Measurements from ENCODE around the gene BMP6.
A peak's percentile ranks its signal among the peaks of the same experiment; 100 is the strongest.

BMP6 gene

DNA sequence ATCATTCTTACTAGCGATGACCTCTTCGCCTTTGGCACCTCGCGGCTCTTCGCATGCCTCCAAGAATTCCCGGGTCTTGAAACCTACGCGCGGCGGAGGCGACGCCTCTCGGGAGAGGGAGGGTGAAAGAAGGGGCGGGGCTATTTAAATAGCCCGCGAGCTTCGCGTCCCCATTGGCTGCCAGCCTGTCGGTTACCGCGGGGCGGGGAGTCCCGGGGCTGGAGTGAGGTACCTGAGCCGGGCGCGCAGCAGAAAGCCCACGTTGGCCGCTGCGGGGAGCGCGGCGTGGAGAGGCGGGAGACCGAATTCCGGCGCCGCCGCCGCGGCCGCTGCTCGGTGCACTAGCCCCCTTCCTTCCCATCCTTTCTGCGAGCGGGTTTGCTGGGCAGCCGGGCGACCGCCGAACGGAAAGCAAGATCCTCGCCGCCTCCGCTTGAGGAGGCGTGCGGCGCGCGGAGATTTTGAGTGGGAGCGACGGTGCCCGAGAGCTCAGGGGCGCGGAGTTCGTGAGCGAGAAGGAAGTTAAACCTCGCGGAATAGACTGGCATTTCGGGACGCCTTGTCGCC is at the start of gene BMP6:
Gene BMP6, plus strand, starts transcription at position 251 of the 567 bp plus-strand sequence. CDS start 857 bp downstream, outside the sequence.
- DNase-seq = peak; percentile 2

DNA sequence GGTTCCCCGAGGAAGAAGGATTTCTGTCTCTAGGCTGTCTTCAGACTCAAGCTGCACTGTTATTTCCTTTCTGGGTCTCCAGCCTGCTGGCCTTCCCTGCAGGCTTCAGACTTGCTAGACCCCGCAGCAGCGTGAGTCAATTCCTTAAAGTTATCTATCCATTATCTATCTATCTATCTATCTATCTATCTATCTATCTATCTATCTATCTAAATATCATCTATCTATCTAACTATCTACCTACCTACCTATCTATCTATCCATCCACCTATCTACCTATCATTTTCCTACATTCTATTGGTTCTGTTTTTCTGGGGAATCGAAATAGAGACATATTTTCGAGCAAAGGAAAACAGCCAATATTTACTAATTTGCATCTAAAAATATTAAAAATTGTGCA is 48.7 kb upstream of the BMP6 start:
- DNase-seq = no peak

DNA sequence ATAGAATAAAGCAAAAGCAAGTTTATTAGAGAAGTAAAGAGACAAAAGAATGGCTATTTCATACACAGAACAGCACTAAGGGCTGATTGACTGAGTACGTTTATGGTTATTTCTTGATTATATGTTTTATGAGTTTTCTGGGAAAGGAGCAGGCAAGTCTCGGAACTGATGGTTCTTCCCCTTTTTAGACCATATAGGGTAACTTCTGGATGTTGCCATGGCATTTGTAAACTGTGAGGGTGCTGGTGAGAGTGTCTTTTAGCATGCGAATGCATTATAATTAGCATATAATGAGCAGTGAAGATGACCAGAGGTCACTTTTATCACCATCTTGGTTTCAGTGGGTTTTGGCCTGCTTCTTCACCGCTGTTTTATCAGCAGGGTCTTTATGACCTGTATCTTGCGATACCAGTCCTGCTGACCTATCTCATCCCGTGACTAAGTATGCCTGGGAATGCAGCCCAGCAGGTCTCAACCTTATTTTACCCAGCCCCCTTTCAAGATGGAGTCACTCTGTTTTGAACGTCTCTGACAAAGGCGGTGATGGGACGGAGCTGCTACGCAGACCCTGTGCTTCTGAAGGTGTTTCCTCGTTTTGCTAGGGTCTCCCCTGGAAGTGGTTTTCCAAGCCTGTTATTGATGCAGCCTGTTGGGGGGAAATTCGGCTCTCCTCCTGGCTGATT is 45.4 kb upstream of the BMP6 start:
- no peak for DNase-seq

DNA sequence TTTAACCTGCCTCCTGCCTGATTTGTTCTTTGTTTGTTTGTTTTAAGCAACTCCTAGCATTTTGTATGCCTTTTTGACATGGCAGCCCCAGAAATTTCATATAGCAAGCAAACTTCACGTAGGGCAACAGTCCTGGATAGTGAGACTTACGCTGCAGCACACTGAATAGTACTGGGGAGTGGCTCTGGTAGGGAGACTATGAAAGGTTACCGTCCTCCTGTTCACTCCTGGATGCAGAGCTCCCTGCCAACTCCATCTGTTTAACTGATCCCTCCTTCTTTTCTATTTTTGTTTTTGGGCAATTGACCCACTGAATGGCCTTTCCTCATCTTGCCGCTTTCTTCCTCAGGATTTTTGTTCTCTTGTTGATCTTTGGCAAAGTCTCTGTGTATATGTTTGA is 44.5 kb upstream of the BMP6 start:
- no peak for DNase-seq

DNA sequence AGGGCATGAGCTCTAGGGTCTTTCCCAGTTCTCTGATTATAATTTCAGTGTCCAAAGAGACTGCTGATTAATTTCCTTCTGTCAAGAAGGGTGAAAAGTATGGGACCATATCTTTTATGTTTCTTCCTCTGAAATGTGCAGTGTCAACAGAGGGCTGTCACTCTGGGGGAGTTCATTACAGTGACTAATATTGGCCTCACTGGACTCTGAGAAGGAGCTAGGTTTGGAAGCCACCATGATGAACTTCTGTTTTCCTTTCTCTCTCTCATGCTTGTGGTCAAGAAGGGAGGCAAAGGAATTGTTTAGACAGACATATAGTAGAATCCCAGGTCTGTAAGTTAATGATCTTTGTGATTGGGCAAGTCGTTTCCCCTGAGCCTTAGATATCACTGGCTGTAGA is 41.8 kb upstream of the BMP6 start:
- no peak for DNase-seq

DNA sequence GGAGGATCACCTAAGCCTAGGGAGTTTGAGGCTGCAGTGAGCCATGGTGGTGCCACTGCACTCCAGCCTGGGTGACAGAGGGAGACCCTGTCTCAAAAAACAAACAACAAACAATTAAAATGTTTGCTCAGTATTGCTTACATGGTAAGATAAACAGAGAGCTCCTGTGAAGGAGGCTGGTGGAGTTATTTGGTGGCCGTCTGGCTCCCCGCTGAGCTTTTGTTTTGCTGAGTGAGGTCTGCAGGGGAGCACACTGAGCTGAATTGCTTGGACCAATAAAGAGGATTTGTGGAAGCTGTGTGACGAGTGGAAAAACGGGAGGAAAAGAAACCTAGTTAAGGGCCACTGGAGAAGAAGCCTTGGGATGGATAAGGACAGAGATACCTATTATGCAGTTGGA is 41.1 kb upstream of the BMP6 start:
- no peak for DNase-seq

DNA sequence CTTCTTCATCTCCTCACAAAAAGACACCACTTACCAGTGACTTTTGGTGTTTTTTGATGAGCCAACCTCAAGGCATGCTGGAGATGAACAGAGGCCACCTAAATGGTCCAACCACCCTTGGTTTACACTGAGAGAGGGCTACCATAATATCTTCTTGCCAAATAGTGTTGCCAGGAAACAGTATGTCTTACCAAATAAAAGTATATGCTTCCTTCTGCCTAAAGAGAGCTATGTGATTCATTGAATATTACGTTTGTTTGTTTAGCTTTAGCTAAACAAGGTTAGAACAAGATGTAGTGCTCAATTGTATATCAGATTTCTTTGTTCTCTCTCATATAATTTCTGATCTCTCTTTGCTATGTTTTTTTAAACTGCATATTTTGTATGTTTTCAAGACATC is 40.6 kb upstream of the BMP6 start:
- no peak for DNase-seq

DNA sequence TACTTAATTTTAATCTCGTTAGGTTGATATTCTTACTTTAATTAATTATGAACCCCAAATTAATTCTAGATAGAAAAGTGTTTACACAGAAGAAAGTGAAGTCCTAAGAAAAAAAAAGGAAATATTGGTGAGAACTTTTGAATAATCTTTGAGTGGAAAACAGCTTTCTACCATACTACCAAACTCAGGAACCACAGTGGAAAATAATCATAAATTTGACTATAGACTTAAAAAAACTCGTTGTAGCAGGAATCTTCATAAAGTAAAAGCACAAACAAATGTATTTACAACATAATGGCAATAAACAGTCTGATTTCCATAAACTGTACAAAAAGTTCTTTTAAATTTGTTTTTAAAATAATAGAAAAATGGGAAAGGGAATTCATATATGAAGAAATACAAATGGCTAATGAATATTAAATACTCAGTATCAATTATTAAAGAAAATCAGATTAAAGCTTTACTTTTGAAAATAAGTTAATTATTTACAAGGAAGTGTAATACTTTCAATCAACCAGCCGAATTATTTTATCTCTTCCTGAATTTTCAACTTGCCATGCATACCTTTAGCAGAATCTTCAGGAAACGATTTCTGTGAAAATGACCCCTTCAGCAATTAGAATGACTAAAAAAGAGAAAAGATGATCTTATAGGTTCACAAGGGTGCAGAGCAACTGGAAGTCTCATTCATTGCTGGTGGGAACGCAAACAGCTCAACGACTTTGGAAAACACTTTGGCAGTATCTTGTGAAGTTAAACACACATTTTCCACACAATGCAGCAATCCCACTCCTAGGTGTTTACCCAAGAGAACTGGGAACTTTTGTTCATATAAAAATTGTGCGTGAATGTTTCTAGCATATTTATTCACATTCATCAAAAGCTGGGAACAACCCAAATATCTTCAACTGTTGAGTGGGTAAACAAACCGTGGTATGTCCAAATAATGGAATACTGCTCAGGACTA is 38.5 kb upstream of the BMP6 start:
- DNase-seq = no peak

DNA sequence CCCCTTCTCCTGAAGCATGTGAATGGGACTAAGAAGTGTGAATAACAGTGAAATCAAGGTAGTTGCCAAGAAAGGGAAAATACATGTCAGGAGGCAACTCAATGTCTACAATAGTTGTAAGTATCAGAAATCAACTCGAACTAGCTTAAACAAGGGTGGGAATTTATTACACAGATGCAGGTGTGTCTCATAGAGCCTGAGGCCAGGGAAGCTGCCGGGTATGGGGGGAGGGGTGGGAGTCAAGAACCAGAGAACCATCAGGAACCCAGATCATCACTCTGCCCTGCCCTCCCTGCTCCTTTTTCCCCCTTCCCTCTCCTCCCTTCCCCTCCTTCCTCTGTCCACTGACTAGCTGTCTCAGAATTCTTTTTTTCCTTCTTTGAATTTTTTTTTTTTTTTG is 34.9 kb upstream of the BMP6 start:
- no peak for DNase-seq

DNA sequence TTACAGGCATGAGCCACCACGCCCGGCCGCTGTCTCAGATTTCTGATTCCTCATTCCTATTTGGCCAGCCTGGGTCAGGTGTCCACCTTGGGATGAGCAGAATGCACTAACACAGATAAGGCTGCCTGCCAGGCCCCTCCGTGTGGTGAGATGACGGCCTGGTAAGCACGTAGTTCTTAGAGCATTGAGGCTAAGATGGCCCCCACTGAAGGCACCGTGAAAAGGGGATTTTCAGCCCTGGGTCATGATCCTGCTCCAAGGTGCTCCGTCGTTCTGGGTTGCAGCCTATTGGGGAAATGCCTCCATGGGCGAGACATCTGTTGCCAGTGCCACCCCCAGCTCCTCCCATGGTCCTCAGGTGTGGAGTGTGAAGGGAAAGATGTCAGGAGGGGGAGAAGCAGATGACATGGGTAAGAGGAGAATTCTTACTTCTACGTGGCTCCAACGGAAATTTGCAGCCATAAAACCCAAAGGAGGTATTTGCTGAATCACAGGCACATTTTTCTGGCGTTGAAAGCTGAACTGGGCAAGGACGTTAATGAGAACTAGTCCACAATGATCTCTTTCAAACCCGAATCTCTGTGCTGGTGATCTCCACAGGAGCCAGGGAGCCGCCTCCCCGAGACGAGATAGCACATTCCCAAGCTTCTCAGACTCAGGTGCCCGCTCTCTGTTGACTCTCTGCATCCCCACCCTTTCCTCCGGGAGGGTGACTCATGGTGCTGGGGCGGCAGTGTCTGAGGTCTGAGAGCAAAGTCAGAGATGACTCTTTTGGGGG is 34.0 kb upstream of the BMP6 start:
- DNase-seq = no peak

DNA sequence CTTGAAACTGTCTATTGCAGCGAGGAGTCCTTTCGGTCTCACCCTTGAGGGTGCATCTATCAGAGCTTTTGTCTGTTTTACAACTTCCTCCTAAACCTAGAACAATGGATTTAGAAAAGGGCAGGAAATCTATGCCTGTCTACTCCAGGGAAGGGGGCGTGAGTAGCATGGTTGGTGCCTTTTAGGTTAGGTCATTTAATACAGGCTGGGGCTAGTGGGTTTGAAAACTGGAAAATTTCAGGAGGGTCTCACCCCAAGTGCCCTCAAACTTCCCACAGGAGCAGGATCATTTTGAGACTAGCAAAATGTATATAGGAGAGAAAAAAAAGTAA is 33.5 kb upstream of the BMP6 start:
- DNase-seq = no peak

DNA sequence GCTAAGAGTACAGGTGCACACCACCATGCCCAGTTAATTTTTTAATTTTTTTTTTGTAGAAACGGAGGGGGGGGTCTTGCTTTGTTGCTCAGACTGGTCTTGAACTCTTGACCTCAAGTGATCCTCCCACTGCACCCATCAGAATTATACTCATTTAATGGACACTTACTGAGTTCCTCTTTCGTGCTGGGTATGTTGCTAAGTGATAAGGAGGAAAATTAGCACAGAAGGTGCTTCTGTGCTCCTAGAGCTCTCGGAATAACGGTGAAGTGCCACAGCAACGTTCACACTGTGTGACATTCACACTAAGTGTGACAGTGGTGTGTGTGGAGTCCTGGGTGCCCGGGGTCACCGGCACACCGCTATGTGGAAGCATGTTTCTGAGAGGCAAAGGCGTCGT is 32.1 kb upstream of the BMP6 start:
- DNase-seq = no peak

DNA sequence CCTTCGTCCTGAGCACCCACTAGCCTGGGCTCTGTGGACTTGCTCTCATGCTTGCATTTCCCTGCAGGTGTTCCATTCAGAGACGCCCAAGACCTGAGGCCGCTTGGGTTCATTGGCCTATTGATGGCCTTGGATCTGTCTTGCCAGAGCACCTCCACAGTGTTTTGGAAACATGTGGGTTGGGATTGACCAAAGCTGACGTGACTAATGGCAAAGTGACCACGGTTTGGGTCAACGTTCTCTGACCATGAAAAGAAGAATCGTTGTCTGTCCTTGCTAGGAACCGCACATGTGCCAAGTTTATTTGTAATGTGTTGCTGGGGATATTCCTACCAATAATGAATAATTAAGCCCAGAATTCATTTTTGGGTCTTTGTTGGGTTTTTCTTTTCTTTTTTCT is 29.8 kb upstream of the BMP6 start:
- DNase-seq = no peak

DNA sequence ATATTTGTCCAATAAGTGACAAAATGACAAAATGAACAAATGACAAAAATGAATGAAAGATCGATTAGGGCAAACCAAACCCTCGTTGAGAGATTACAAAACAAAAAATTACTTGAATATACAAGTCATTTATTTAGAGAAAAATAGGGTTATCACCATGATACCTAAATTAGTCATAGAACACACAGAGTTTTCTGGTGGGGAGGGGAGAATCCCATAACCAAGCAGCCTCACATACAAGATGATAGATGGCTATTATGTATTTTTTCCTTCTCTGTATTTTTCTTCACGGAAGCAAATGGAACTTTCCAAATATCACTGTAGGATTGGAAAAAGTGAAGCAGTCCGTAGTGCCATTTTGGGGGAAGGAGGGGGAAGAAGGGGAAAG is 28.5 kb upstream of the BMP6 start:
- no peak for DNase-seq

DNA sequence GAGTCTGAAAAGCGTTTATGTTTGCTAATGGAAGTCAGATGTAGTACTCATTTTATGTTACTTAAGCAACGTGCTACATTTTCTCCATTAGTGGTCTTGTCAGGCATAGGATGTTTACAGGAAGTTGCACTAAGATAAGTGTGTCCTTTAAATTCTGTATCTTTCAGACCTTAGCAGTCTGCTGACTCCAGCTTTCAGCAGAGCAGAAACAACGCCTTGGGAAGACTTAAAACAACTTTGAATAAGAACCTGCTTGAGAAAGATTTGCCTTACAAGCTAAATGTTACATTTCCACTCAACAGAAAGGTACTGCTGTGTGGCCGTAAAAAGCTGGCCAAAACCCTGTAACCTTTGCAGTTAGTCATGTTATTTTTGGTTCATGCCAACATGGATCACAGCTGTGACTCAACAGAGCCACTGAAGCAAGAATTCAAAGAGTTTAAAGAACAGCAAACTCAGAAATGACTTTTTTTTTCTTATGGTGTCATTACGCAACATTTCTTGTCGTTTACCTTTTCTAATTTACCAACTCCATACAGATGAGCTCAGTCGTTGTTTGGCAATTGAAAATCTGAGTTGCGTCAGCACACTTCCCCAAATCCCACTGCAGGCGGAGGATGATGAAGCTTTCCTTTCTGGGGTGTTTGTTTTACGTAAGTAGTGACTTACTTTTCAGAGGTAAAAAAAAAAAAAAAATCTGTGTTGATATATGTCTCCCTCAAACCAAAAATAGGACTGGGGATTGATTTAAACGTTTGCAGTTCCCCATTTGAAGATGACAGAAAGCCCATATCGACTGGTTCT is 27.9 kb upstream of the BMP6 start:
- DNase-seq = no peak

DNA sequence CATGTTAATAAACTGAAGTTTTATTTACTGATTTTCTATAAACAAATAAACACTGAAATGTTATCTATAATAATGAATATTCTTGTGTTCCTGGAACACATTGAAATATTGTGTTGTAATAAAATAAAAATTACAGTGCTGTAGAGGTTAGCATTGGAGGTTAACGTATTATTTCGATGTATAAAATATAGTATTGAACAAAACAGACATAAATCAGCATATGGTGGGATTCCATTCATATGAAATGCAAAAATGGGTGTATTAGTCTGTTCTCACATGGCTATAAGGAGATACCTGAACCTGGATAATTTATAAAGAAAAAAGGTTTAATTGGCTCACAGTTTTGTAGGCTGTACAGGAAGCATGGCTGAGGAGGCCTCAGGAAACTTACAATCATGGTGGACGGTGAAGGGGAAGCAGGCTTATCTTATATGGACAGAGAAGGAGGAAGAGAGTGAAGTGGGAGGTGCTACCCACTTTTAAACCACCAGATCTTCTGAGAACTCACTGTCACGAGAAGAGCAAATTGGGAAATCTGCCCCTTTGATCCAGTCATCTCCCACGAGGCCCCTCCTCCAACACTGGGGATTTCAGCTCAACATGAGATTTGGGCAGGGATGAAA is 24.6 kb upstream of the BMP6 start:
- DNase-seq = no peak

DNA sequence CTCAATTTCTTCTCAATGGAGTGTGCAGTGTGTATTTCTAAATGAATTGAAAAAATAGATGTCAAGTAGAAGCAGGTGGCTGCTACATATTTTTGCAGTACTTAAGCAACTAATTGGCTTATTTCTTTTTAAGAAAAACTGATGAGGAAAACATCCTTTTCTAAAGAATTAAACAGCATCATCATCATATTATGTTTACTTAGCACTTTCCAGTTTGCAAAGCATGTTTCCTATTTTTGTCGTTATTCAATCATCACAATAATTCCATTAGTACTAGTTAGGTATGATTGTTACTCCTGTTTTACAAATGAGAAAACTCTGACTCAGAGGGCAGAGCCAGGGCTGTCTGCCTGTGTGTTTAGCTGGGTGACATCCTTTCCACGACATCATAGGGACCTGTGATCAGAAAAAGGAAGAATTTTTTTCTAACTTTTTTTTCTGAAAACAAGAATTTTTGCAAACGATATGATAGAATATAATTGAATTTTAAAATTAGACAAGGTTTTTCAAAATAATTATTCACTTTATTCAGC is 22.7 kb upstream of the BMP6 start:
- DNase-seq = no peak

DNA sequence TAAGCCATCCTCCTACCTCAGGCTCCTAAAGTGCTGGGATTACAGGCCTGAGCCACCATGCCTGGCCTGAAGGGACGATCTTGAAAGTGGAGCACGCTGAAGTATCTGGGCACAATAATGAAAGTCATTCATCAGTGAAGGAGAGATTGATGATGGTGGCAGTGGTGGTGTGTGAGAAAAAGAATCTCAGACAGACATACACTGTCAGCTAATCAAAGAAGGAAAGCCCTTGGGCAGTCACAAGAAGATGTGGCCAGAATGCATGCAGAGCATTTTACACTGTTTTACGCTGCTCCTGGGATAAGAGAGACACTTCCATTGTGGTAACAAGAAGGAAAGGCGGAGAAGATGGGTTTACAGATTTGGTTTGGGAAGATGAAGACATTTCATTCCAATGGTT is 20.4 kb upstream of the BMP6 start:
- no peak for DNase-seq

DNA sequence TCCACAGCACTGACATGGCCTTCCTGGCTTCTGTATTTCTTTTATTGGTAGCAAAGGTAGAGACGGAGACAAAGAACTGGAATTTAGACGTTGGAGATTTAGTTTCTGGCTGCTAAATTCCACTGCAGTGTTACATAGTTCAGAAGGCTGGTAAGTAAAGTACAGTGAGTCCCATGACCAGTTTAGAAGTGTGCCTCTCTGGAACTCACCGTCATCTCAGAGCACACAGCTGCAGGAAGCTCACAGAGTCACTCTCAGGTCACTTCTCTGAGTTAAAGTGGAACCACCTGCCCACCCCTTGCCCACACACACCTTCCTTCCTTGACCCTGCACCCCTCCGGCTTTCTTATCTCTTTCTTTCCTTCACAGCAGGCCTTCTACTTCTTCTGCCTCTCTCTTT is 19.6 kb upstream of the BMP6 start:
- no peak for DNase-seq

DNA sequence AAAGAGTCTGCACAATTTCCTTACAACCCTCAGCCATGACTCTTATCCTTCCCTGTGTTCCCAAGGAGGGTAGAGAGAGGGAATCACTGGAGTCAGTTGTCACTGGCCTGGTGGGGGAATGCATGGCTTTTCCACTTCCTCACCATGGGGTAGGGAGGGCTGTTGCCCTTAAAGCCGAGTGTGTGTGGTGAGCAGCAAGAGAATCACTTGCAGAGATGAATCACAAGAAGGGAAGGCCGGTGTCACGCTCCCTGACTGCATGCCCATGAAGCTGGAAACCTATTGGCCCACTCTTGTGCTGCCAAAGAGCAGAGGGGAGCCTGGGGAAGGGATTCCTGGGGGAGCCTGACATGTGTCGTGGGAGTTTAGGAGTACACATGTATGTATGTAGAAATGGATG is 18.1 kb upstream of the BMP6 start:
- DNase-seq = no peak

DNA sequence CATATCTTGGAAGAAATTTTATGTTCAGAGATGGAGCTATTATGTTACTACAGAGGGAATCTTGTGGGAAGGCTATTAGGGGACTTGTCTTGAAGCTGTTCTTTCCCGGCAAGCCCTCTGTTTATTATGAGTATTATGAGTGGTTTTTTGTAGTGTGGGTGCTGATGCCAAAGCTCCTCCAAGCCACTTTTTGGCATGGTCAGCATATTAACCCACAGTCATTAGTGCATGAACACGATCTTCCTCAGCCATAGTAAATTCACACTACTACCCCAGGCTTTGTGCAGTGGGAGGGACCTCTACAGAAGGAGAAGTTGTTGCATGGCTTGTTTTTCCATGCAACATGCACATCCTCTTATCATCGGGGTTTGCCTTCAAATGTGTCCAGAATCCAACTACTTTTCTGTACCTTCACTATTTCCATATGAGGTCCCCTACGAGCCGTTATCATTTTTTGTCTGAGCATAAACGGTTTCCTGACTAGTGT is 6.5 kb upstream of the BMP6 start:
- DNase-seq = no peak

DNA sequence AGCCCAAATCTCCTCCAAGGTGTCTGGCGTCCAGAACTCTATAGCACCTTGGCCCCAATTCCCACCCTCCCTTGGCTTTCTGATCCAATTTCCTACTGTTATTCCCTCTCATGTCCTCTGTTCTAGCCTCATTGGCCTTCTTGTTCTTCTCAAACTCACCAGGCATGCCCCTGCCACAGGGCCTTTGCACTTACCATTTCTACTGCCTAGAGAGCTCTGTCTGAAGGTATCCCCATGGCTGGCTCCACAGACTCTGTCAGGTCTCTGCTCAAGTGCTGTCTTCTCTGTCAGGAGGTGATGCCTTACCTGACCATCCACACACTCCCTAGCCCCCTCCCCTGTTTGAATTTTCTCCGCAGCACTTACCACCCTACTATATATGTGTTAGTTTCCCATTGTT is 5.6 kb upstream of the BMP6 start:
- no peak for DNase-seq
